ENCODE data around the gene GSTK1. TPM values are rescaled to one million over a fixed set of nuclear protein-coding genes. Genes with fewer than 3 reads are reported as not detected.

GSTK1 gene
- total and polyA plus RNA-seq, 2 donors (not counting 1 experiment from before 2014, with no cell fraction given), result 181 to 315 TPM

DNA sequence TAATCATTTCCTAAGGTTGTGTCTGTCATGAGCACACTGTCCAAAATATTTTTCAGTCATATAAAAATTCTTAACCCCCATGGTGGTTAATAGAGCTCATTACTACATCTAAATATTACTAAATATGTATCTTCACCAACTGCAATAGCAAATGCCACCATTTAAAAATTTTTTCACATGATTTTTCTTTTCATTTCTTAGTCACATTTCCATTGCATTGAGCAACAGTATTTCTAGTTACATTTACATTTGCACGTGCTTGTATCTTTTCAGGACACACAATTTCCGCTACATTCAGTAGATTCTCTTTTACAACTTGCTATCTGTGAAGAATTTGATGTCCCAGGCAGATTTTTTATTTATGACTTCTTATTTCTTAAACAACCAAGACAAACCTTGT, 46.6 kb upstream of the GSTK1 start:
- Mint-ChIP-seq H3K4me1 (peaks cover 14% of the 10 kb centered on the region), H3K4me3 (no peak overlapping the region), H3K27me3 (peaks cover 8% of the 10 kb centered on the region), H3K9me3 (ENCODE audit: insufficient read depth) (peaks cover 3% of the 10 kb centered on the region), H3K27ac (no peak overlapping the region)
- TF ChIP-seq EZH2 (IDR thresholded peaks at IDR 0.05; ENCODE audit: borderline replicate concordance, insufficient read depth, low read depth, low read length, poor library complexity, severe bottlenecking), result no peak
- TF ChIP-seq CTCF (IDR thresholded peaks at IDR 0.05), result no peak
- no peak overlapping the region for H3K4me2 ChIP-seq (replicated peaks; ENCODE audit: low read depth, low read length, poor library complexity, severe bottlenecking)
- intact Hi-C loops (cut with micrococcal nuclease), result no loop called here
- ChIA-PET POLR2A (no interaction called here), CTCF (interaction anchor here (0.8 to 11.5 kb wide), 11 partner anchors 13 to 613 kb away, joined by 3 to 809 read pairs (median 5); partner anchors contain the start of gene EPHB6)
- no peak for ATAC-seq (ENCODE audit: low read depth)
- no peaks in the 10 kb centered on the region for H3K36me3 ChIP-seq (replicated peaks in 1 of 2; ENCODE audit: control extremely low read depth in 1 of 2, control insufficient read depth in 1 of 2, extremely low read depth in 1 of 2, insufficient read depth in 2 of 2, low read length in 1 of 2)
- H3K79me2 ChIP-seq (ENCODE audit: control insufficient read depth, insufficient read depth, low read length), result no peaks in the 10 kb centered on the region
- H3K4me3 ChIP-seq (ENCODE audit: control extremely low read depth in 1 of 5, extremely low read depth in 1 of 5, insufficient read depth in 1 of 5, low read depth in 2 of 5, low read length in 4 of 5), result no peak overlapping the region
- H4K20me1 ChIP-seq (ENCODE audit: control insufficient read depth, insufficient read depth, low read length, poor library complexity, severe bottlenecking), result no peaks in the 10 kb centered on the region
- no peak overlapping the region for H3K9ac ChIP-seq (ENCODE audit: low read length)
- H3K27ac ChIP-seq (ENCODE audit: low read length in 2 of 2), result no peak overlapping the region
- no peaks in the 10 kb centered on the region for H3K27me3 ChIP-seq (replicated peaks in 1 of 4; ENCODE audit: control extremely low read depth in 1 of 4, control insufficient read depth in 3 of 4, insufficient read depth in 4 of 4, low read length in 3 of 4)
- WGBS (ENCODE audit: insufficient coverage), result no CpG with 5 or more reads among the region's 2 CpGs
- peaks cover 8 to 12% of the 10 kb centered on the region in 2 donors for H3K4me1 ChIP-seq (ENCODE audit: control insufficient read depth in 2 of 2, insufficient read depth in 2 of 2, low read length in 2 of 2)
- H3K9me3 ChIP-seq (ENCODE audit: control extremely low read depth in 1 of 3, control insufficient read depth in 2 of 3, insufficient read depth in 1 of 3, low read length in 2 of 3), result peaks cover 0 to 11% (median 2%) of the 10 kb centered on the region in 3 donors
- no peak for DNase-seq
- no peak overlapping the region for H2AFZ ChIP-seq (ENCODE audit: insufficient read depth, low read depth, low read length, poor library complexity, severe bottlenecking)

- no peak overlapping the region for H3K9ac ChIP-seq (ENCODE audit: low read length)
- ATAC-seq (ENCODE audit: low read depth) (no peak), DNase-seq (no peak)
- H3K27me3 Mint-ChIP-seq, result peaks cover 16% of the 10 kb centered on the region
- peaks cover 0 to 5% (median 1%) of the 10 kb centered on the region in 4 experiments for H3K27me3 ChIP-seq (replicated peaks in 1 of 4; ENCODE audit: control extremely low read depth in 1 of 4, control insufficient read depth in 3 of 4, insufficient read depth in 4 of 4, low read length in 3 of 4)
- H3K36me3 ChIP-seq (replicated peaks in 1 of 2; ENCODE audit: control extremely low read depth in 1 of 2, control insufficient read depth in 1 of 2, extremely low read depth in 1 of 2, insufficient read depth in 2 of 2, low read length in 1 of 2), result no peaks in the 10 kb centered on the region
- peaks cover 8 to 12% of the 10 kb centered on the region in 2 donors for H3K4me1 ChIP-seq (ENCODE audit: control insufficient read depth in 2 of 2, insufficient read depth in 2 of 2, low read length in 2 of 2)
- no peaks in the 10 kb centered on the region for H3K9me3 Mint-ChIP-seq (ENCODE audit: insufficient read depth)
- H3K79me2 ChIP-seq (ENCODE audit: control insufficient read depth, insufficient read depth, low read length), result no peaks in the 10 kb centered on the region
- H4K20me1 ChIP-seq (ENCODE audit: control insufficient read depth, insufficient read depth, low read length, poor library complexity, severe bottlenecking), result no peaks in the 10 kb centered on the region
- intact Hi-C loops (cut with micrococcal nuclease), result no loop called here
- no peak overlapping the region for H3K4me3 ChIP-seq (ENCODE audit: control extremely low read depth in 1 of 5, extremely low read depth in 1 of 5, insufficient read depth in 1 of 5, low read depth in 2 of 5, low read length in 4 of 5)
- CTCF ChIA-PET, result interaction anchor here (1.6 to 11.5 kb wide), 2 partner anchors 23 to 208 kb away, joined by 5 to 809 read pairs; no protein-coding TSS in a partner anchor
- H3K9me3 ChIP-seq (ENCODE audit: control extremely low read depth in 1 of 3, control insufficient read depth in 2 of 3, insufficient read depth in 1 of 3, low read length in 2 of 3), result peaks cover 0 to 4% (median 0%) of the 10 kb centered on the region in 3 donors
- TF ChIP-seq CTCF (IDR thresholded peaks at IDR 0.05), result no peak
- no peak overlapping the region for H2AFZ ChIP-seq (ENCODE audit: insufficient read depth, low read depth, low read length, poor library complexity, severe bottlenecking)
- H3K27ac ChIP-seq (ENCODE audit: low read length in 2 of 2), result no peak overlapping the region
- 100% methylated on average over 1 of the region's 2 CpGs for WGBS (ENCODE audit: insufficient coverage)
- no peak overlapping the region for H3K4me3 Mint-ChIP-seq
- no peak overlapping the region for H3K4me2 ChIP-seq (replicated peaks; ENCODE audit: low read depth, low read length, poor library complexity, severe bottlenecking)
- POLR2A ChIA-PET, result no interaction called here
- peaks cover 14% of the 10 kb centered on the region for H3K4me1 Mint-ChIP-seq
- no peak overlapping the region for H3K27ac Mint-ChIP-seq
Observed at GRCh38 chr7:143217806-143218205, 45.4 kb upstream of the GSTK1 start.

Data from B cell (primary cell).